HepG2 (cell line): ENCODE data around the gene CARMIL3. TPM values are rescaled to one million over a fixed set of nuclear protein-coding genes. Genes with fewer than 3 reads are reported as not detected.
A peak's percentile ranks its signal among the peaks of the same experiment; 100 is the strongest.

Experiments
- ADNP ChIP-seq: sonication (generic); formaldehyde crosslinking; IDR thresholded peaks from 2 replicates; pipeline ENCODE4 v1.4.0; 2020; ENCODE audit warnings: missing genetic modification reagents
- CHCHD3 ChIP-seq: sonication (generic); formaldehyde crosslinking; IDR thresholded peaks from 2 replicates; pipeline ENCODE4 v1.8.0; 2022; ENCODE audit warnings: mild to moderate bottlenecking, missing genetic modification reagents, moderate library complexity
- EHMT2 ChIP-seq: fragments of 200-600 bp; sonication (generic); IDR thresholded peaks from 2 replicates; pipeline ENCODE4 v1.7.0; 2017; ENCODE audit warnings: antibody characterized with exemption, low read depth, low read length, borderline replicate concordance
- HNF4G ChIP-seq, 2 experiments: sonication (generic) in 1 of 2; formaldehyde crosslinking in 1 of 2; IDR thresholded peaks; 2 replicates each; pipeline versions ENCODE4 v1.4.0 to v1.6.1; 2011 to 2020; ENCODE audit warnings: borderline replicate concordance in 2 of 2, low read depth in 2 of 2, mild to moderate bottlenecking in 2 of 2, low read length in 1 of 2, missing genetic modification reagents in 1 of 2, moderate library complexity in 1 of 2
- KAT8 ChIP-seq: IDR thresholded peaks from 2 replicates; pipeline ENCODE4 v1.6.1; 2016; ENCODE audit warnings: missing genetic modification reagents, missing compliant biosample characterization
- MAX ChIP-seq: IDR thresholded peaks from 2 replicates; pipeline ENCODE4 v1.6.1; 2012; ENCODE audit warnings: inconsistent platforms
- SKI ChIP-seq: fragments of 450-650 bp; IDR thresholded peaks from one replicate; pipeline ENCODE4 v1.6.1; 2018; ENCODE audit warnings: mild to moderate bottlenecking; ENCODE audit not compliant: partially characterized antibody
- SMC3 ChIP-seq: IDR thresholded peaks from 2 replicates; pipeline ENCODE4 v1.6.1; 2011; ENCODE audit warnings: low read length, improper control_type of control experiment
- SOX13 ChIP-seq, 3 experiments: fragments of 450-650 bp in 1 of 3; sonication (generic) in 1 of 3; formaldehyde crosslinking in 1 of 3; IDR thresholded peaks in 2 of 3; conservative IDR thresholded peaks in 1 of 3; 2 replicates each; pipeline versions ENCODE4 v1.5.0 to v1.6.1; 2016 to 2020; ENCODE audit warnings: antibody characterized with exemption in 1 of 3, mild to moderate bottlenecking in 1 of 3, missing compliant biosample characterization in 1 of 3, missing genetic modification reagents in 1 of 3, moderate library complexity in 1 of 3
- ZBTB39 ChIP-seq: sonication (generic); formaldehyde crosslinking; IDR thresholded peaks from 2 replicates; pipeline ENCODE4 v1.5.0; 2020; ENCODE audit warnings: missing genetic modification reagents
- ZBTB40 ChIP-seq, 2 experiments: fragments of 450-650 bp in 1 of 2; sonication (generic) in 1 of 2; formaldehyde crosslinking in 1 of 2; IDR thresholded peaks; 2 replicates each; pipeline versions ENCODE4 v1.6.1 to v1.8.0; 2016 to 2022; ENCODE audit warnings: antibody characterized with exemption in 1 of 2, mild to moderate bottlenecking in 1 of 2, missing genetic modification reagents in 1 of 2
- ZNF24 ChIP-seq: fragments of 450-650 bp; IDR thresholded peaks from 2 replicates; pipeline ENCODE4 v1.6.1; 2017; ENCODE audit warnings: antibody characterized with exemption, mild to moderate bottlenecking
- ZNF577 ChIP-seq: sonication (generic); formaldehyde crosslinking; IDR thresholded peaks from 2 replicates; pipeline ENCODE4 v1.4.0; 2020; ENCODE audit warnings: mild to moderate bottlenecking, low read depth, missing genetic modification reagents, borderline replicate concordance
- ZNF784 ChIP-seq: sonication (generic); formaldehyde crosslinking; IDR thresholded peaks from 2 replicates; pipeline ENCODE4 v1.5.1; 2020; ENCODE audit warnings: missing genetic modification reagents, mild to moderate bottlenecking, borderline replicate concordance
- ZNF790 ChIP-seq: sonication (generic); formaldehyde crosslinking; IDR thresholded peaks from 2 replicates; pipeline ENCODE4 v1.8.0; 2022; ENCODE audit warnings: missing genetic modification reagents, mild to moderate bottlenecking, borderline replicate concordance
- polyA plus RNA-seq, 8 experiments: library from polyadenylated mRNA; depleted of rRNA in 3 of 8; stranded (reverse) in 7 of 8; unstranded in 1 of 8; fragments of >200 nt; fragmentation: Illumina TruSeq in 4 of 8; extraction: Trizol in 4 of 8; gene quantifications; 2 replicates each; pipeline versions ENCODE4 v1.2.1 to v1.2.3, GENCODE V29; 2011 to 2016; ENCODE audit warnings: low read depth in 4 of 8, missing spikeins in 1 of 8, mixed read lengths in 1 of 8; ENCODE audit not compliant: insufficient read depth in 1 of 8
- total RNA-seq, 5 experiments: library from RNA; depleted of rRNA; stranded (reverse); fragments of >200 nt; fragmentation: Illumina TruSeq; extraction: Trizol; gene quantifications; 2 replicates each; pipeline ENCODE4 v1.2.3, GENCODE V29; 2016; ENCODE audit warnings: low read depth in 1 of 5

CARMIL3 gene
- total and polyA plus RNA-seq, 2 of the 13 experiments (the other 11 are each of a cell fraction or from before 2014, with no cell fraction given): 0.27 to 0.55 TPM

GRCh38 chr14:24093207-24093900 lies 41.5 kb downstream of the CARMIL3 start (continued):
- TF ChIP-seq SOX13 (IDR thresholded peaks at IDR 0.05): no peak
- 0 out of 4 replicates have a peak, but pooled peaks of 1 of the 2 experiments have one; percentile 36 for TF ChIP-seq SOX13 (CRISPR knock-in tag; conservative IDR thresholded peaks at IDR 0.05 in 1 of 2, IDR thresholded peaks at IDR 0.05 in 1 of 2)
- TF ChIP-seq KAT8 (CRISPR knock-in tag): no peak
- no peak for TF ChIP-seq EHMT2
- no peak for TF ChIP-seq ZNF24
- no peak for TF ChIP-seq ADNP (CRISPR knock-in tag)
- no peak for TF ChIP-seq ZNF790
- TF ChIP-seq CHCHD3: peak; percentile 43; the same call in 1 of the 2 replicates
- no peak for TF ChIP-seq ZBTB40 (IDR thresholded peaks at IDR 0.05)
- TF ChIP-seq ZBTB40 (CRISPR knock-in tag; IDR thresholded peaks at IDR 0.05): no peak
- TF ChIP-seq HNF4G (IDR thresholded peaks at IDR 0.05; ENCODE audit: borderline replicate concordance, low read depth, low read length): no peak
- TF ChIP-seq HNF4G (CRISPR knock-in tag; IDR thresholded peaks at IDR 0.05; ENCODE audit: borderline replicate concordance, low read depth): peak; percentile 19; the same call in 1 of the 2 replicates
- TF ChIP-seq ZBTB39 (CRISPR knock-in tag): no peak
- TF ChIP-seq ZNF577 (CRISPR knock-in tag): no peak
- TF ChIP-seq ZNF784 (CRISPR knock-in tag): no peak
- 0 out of 2 replicates have a peak, but pooled peaks have one; percentile 16 for TF ChIP-seq SMC3
- no peak for TF ChIP-seq SKI
- TF ChIP-seq MAX: no peak
